ENCODE data around the gene NECAB3.
A peak's percentile ranks its signal among the peaks of the same experiment; 100 is the strongest.

Gene NECAB3

DNA sequence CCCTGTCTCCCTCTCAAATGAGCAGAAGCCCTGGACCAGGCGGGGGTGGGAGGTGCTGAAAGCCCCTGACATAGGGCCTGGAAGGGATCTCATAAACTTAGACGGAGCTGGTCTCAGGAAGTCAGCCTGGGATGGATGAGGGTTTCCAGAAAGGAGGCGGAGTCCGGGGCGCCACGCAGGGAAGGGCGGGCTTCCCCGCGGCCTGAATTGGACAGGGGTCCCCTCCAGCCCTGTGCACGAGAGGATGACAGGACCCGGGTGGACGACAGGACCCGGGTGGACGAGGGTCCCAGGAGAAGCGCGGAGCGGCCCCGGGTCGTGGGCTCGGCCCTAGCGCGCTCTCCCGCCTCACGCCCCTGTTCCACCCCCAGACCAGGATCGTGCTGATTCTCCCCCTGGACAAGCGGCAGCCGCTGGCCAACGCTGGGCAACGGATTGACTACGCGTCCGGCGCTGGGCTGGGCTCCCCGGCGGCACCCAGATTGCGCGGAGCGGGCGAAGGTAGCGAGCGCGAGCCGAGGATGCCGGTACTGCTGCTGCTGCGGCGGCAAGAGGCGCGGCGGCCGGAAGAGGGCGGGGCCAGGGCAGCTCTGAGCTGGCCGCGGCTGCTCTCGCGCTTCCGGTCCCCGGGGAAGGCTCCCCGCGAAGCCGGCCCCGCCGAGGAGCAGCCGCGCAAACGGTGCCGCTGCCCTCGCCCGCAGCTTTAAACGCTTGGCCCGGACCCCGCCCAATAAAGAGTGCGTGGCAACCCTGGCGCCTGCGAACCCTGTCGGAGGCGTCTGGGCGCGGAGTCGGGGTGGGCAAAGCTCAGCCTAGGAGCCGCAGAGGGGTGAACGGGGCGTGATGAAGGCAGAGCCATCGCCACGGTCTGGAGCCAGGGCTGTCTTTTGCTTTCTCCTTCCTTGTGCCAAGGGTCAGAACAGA lies 10.8 kb downstream of the NECAB3 start:
- DNase-seq = peak; percentile 82

DNA sequence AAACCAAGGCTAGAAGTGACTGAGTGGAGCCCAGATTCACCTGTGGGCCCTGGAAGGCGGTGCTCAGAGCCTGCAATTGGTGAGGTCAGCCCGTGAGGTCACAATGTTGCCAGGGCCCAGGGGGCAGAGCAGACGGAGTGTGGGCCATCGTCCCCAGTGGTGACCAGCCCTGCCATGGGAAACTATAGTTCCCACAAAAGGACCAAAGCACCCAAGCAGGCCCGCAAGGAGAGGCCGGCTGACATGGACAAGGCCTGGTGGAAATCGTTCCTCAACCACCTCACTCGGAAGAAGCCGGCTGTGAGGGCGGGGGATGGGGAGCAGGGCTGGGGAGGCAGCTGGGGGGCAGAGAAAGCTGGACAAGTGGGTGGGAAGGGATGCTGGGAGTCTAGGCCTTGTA lies 12.1 kb downstream of the NECAB3 start, which contains the start of gene C20orf144:
Gene C20orf144 (plus strand): TSS at position 156 of the 400 bp plus-strand sequence. CDS start 19 bp downstream, at position 175.
- no peak for DNase-seq

DNA sequence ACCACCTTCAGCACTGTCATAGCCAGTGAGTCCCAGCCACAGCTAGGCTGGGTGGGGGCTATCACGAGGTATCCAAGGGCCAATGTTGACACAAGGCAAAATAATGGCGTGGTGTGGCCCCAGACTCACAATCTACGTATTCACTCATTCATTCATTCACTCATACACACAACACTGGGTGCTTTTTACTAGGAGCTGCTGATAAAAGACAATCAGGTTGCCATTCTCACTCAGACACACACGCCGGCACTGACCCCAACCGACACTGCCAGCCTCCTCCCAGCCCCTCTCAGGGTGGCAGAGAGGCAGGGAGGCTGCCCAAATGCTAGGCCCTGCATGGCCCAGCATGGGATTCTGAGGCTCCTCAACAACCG lies 13.6 kb downstream of the NECAB3 start:
- DNase-seq = no peak

DNA sequence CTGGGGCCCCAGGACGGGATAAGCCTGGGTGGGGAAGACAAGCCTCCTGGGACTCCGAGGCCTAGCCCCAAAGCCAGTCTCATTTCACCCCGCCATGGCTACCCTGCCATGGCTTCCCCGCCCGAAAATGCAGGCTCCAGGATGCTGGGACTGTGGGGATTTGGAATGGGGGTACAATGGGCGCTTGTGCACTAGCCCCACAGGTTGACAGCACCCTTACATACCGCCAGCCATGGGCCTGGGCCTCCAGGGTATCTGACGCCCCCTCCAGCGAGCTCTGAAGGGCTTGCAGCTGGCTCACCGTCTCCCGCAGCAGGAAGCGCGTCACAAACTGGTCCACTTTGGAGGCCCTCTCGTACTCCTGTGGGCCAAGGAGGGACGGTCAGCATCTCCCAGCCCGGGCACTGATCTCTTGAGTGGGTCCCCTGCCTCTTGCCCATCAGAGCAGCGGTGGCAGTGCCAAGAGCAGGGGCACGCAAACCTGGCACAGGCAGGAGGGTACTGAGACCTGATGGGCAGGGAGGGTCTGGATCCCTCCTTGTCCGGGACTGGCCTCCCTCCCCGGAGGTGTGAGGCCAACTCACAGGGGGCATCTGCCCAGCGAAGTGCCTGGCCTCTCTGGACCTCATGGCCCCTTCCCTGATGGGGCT lies 14.1 kb downstream of the NECAB3 start:
- DNase-seq = no peak

DNA sequence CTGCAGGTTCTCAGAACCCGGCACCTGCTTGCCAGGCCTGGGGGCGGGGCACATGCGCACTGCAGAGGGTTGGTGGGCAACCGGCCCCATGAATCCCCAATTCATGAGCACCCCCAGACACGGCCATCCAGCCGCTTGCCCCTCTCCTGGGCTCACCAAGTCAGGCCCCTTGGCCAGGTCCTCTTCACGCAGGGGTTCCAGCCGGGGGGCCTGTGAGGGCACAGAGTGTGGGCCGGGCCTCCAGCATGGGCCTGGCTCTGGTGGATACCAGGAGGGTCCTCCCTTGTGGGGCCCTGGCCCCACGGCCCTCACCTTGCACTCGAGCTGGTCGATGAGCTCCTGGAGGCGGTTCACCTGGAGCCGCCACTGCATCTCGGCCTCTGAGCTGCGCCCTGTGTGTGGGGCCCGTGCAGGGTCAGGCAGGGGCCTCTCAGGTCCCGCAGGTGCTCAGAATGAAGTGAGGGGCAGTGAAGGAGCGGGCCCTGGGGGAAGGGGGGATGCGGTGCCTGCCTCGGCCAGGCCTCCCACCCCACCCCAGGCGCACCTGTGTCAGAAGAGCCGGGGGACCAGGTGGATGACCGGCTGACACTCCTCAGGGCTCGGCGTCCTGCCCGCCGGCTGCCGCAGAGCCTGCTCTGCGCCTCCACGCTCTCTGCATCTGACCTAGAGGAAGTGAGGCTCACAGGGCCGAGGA lies 14.7 kb downstream of the NECAB3 start:
- DNase-seq = no peak

DNA sequence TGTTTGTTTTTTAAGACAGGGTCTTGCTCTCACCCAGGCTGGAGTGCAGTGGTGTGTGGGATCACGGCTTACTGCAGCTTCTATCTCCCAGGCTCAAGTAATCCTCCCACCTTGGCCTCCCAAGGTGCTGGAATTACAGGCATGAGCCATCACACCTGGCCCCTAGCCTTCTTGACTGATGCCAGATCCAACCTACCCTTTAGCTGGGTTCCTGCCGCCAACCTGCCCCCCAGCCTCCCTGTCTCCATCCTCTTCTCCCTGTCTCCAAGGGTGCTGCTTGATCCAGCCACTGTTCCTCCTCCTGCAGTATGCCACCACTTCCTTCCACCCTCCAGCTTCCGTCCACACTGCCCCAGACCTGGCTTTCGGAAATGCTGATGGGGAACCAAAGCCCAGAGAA lies 15.3 kb downstream of the NECAB3 start:
- no peak for DNase-seq

DNA sequence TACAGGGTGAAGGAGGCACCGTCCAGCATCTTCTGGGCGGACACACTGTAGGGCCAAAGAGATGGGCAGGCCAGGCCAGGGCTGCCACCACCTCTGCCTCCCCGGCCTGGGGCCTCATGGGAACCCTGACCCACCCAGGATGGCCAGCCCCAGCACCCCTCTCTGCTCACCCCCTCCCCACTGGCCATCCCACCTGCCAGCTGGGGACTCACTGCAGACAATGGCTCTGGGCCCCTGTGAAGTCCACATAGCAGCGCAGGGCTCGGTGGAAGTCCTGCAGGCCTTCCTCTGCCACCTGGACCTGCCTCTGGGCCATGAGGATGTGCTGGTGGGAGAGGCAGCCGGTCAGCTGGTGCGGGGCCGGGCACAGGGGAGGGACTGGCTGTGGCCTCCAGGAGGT lies 15.7 kb downstream of the NECAB3 start:
- DNase-seq = no peak

DNA sequence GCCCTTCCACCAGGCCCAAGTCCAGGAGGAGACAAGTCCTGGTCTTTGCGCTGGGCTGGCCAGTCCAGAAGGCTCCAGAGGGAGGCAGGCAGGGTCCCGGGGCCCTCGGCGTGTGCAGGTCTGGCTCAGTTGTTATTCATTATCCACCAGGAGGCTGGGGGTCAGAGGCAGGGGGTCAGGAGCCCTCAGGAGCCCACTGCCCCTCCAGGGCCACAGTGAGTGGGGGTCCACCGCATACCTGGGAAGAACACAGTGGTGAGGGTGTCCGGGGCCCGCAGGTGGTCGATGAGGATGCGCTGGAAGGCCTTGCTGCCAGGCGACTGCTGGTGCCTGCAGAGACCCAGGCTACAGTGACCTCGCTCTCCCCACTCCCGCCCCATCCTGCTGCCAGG lies 16.5 kb downstream of the NECAB3 start:
- no peak for DNase-seq

DNA sequence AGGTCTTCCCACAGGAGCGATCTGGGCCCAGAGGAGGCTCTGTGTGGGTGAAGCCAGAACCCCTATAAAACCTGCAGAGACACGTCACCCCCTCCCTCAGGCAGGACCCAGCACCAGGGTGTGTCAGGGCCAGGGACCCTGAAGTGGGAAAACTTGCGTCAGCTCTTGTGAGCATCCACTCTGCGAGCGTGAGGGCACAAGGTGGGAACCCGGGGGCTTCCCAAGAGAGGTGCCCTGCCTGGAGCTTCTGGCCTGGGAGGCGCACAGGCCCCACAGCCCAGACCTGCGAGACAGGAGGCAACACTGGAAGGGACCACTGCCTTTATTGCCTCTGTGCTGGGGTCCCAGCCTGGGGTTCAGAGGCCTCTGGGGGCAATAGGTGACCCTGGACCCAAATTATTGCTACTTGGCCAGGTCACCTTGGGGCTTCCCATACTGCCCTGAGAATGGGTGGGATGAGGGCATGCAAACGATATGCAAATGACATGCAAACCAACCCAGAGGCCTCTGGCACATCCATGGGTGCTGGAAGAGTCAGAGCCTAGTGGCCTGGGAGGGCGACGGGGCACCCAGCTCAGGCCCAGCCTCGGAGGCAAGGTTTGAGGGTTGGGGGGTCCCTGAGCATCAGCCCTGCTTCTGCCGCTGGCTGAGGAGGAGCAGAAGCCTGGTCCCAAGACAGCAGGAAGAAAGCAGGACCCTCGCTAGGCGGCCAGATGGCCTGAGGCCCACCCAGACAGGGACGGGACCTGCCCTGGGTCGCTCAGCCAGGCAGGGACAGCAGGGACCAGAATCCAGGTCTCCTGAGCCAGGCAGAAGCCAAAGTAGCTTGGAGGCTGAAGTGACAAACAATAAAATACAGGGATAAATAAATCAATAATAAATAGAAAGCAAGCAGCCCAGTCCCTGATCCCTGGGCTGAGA lies 17.2 kb downstream of the NECAB3 start:
- DNase-seq = peak; percentile 11

DNA sequence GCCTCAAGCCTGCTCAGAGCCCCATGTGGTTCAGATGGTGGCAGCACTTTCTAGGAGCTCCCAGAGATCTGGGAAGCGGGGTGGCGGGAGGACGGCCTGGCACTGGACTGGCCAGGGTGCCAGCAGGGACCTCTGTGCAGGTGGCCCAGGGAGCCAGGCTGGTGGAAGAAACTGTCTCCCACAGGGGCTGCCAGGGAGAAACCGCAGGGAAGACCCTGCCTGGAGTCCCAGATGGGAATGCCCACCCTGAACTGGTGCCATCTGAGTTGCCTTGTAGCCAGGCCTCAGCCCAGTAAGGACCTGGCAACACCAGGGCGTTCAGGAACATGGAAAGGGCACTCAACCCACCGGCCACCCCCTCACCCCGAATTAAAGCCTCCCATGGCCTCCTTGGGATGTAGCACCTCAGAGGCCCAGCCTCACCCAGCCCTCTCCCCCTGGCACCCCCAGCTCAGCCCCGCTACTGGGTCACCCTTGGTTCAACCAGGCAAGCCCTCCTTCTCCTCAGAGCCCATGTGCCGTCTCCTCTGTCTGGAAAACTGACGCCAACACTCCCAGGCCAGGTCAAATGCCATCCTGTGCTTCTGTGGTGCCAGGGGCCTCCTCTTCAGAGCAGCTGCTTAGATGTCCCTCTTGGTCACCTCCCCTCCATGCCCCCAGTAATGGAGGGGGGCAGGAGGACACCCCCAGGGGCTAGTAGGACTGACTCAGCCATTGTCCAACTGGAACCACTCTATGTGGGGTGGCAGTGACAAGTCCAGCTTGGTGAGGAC lies 18.0 kb downstream of the NECAB3 start:
- peak; percentile 8 for DNase-seq

DNA sequence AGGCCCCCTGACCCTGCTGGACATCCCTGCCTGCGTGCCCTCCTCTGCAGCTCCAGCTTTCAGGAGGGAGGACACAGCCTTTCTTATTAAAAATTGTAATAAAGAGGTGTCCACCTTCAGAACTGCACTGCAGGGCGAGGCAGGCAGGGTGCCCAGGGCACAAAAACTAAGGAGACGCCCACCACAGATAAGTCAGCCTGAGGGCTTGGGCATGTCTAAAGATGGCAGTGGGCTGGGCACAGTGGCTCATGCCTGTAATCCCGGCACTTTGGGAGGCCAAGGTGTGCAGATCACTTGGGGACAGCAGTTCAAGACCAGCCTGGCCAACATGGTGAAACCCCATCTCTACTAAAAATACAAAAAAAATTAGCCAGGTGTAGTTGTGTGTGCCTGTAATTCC lies 19.1 kb downstream of the NECAB3 start:
- DNase-seq = no peak

DNA sequence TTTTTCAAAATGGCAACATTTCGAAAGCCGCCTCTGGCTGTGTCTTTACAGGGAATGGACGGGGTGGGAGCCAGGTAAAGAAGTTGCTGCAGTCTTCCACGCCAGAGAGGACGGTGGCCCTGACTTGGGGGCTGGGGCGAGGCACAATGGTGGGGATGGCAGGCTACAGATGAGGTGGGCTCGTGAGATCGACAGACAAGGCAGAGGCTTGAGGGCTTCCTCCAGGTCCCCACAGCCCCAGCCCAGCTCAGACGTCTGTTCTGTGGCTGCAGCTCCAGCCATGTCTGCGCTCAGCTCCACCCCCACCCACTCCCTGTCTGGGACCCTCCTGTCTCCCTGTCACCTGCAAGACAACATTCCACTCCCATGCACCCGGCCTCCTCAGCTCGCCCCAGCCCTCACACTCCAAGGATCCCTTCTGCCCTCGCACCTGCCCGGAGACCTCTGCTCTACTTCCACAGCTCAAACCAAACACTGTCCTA lies 19.5 kb downstream of the NECAB3 start:
- no peak for DNase-seq

DNA sequence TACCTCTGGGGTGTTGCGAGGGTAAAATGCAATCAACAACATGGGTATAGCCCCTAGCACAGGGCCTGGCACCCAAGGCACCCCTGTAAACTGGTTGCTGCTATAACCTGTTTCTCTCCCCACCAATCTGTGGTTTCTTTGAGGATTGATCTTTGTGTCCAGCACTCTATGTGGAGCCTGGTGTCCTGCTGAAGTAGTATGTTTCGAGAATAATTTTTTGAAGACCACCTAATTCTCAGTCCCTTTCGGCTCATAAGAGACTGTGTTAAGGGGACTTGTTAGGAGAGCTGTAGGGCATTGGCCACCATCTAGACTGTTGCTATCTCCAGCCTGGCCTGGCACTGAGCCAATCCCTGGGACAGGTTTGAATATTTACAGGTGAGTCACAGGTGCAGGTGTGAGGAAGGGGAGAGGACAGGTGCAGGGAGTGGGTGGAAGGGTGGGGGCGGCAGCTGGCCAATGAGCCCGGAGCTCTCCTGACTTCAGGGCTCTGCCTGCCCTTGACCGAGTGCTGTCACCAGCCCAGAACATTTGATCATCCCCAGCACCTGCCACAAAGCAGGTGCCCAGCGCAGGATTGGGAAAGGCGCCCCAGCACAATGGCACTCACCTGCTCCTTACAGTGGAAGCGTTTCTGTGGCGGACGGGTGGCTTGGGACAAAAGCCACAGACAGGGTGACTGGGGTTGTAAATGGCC lies 20.2 kb downstream of the NECAB3 start:
- DNase-seq = no peak

DNA sequence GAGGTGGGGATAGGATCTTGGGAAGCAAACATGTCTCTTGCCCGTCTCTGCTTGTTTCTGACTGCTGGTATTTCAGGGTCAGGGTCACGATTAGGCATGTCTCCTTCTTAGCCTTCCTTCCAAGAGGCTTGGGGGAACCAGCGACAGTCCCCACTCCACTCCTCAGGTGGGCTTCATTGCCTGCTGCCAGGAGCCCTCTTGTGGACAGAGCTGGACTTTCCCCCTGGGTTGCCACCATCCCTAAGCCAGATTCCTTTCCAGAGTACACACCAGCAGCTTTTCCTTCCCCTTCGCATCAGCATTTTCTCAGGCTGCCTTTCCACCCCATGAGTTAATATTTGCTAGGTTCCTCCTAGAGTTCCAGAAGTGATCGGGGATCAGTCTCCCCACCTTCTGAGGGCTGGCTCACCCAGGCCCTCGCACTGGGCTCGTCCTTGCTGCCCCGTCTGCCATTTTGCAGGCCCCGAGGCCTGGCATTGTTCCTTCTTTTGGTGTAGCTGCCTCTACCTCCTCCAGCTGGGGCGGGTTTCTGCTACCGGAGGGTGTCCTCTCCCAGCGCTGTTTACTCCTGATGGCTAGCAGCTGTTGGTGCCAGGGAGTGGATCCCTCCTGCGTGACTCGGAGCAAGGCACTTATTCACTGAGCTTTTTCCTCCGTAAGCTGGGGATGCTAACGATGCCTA lies 20.9 kb downstream of the NECAB3 start:
- DNase-seq = peak; percentile 51

DNA sequence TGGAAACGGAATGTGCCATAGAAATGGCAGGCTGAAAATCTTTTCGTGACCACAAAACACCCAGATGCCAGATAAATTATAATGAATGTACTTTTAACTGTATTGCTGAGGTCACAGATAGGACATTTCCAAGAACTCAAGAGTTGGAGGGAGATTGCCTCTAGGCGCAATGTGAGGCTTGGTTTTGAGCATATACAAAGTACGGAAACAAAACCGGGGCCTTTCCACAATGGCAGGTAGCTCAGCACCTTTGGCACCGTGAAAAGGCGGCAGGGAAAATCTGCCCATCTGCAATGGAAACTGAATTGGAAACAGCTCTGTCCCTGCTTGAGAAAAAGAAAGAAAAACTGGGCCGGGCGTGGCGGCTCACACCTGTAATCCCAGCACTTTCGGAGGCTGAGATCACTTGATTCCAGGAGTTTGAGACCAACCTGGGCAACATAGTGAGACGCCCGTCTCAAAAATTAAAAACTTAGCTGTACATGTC lies 22.6 kb downstream of the NECAB3 start:
- DNase-seq = no peak

DNA sequence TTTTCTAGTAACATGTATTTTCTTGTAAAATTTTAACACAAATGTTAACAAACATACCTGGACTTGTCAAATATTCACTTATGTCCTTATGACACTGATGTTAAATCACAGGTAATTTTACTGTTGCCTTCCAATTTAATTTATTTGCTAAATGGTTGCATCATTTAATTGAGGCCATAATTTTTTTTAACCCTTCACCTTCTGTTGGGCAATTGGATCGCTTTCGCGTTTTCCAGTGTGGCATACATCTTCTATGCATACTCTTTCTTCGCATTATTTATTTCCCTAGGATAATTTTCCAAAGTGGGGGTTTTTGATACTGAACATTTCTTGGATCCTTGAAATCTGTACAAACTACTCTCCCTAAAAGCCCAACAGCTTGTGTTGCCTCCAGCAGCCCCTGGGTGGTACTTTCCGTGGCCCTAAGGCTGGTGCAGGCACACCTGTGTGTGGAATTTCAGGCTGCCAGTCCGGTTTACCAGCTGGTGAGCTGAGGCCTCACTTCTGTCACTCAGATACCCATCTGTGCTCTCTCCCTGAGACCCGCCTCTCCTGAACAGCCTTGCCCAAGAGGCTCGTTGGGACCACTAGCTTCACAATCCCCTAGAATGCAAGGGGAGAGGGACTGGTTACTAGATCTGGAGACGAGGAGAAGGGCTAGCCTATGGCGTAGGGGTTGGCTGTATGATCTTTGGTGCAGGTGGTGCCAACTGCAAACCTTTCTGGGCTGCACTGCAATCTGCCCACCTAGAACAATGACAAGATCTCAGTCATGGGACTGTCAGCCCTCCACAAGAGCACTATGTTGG lies 23.3 kb downstream of the NECAB3 start:
- no peak for DNase-seq

DNA sequence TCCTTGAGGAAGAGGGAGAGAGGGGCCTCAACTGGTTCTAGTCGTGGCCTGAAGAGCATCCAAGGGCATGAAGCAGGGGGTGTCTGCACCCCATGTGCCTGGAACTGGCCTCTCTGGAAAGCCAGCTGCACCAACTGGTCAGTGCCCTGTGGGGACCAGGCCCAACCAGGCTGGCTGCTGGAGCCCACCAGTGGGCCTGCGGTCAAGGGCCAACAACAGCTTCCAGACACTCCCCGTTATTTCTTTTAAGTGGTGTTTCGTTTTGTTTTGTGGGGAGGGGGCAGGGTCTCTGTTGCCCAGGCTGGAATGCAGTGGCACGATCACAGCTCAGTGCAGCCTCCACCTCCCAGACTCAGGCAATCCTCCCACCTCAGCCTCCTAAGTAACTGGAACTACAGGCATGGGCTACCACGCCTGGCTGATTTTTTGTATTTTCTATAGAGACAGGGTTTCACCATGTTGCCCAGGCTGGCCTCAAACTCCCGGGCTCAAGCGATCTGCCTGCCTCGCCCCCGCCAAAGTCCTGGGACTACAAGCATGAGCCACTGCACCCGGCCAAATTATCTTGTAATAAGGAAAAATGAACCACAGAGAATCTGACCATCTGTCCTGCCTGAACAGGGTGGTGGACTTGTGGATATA lies 24.0 kb downstream of the NECAB3 start:
- no peak for DNase-seq

DNA sequence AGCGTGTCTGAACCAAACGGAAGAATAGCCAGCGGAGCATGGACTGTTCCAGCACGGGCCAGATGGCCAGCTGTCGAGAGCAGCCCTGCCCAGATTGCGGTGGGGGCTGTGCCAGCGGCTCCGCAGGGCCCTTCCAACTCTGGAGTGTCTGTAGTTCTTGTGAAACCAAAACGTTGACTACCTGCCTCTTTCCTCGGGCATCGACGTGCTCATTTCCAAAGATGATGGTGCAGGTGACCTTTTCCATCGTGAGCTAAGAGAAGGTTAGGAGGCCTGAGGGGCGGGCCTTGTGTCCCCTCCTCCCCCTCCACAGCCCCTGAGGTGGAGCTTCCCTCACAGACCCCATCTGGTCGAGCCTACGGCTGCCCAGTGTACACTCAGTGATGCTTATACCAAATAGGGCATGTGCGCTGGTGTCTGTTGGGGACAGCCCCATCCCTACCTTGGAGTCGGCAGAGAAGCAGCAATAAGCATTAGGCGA lies 25.0 kb downstream of the NECAB3 start:
- DNase-seq = no peak

Data from activated T-cell treated with anti-CD3 and anti-CD28 coated beads, Interleukin-2, amount 50 U/mL, for 1 hour (primary cell).